HG02943 (cell line): Measurements from ENCODE around the gene ZNF853.
A peak's percentile ranks its signal among the peaks of the same experiment; 100 is the strongest.
"Not testable (repeated sequence)": the region's sequence is repeated elsewhere in the genome, so short reads cannot be mapped to it uniquely, and the experiment has no call there.

Experiments
- ATAC-seq: cut with Tn5 transposase; IDR thresholded peaks from one replicate; pipeline ENCODE4 v1.9.1; 2021; ENCODE audit warnings: mild to moderate bottlenecking, low read depth, moderate library complexity; ENCODE audit not compliant: unreplicated experiment

ZNF853 gene

DNA sequence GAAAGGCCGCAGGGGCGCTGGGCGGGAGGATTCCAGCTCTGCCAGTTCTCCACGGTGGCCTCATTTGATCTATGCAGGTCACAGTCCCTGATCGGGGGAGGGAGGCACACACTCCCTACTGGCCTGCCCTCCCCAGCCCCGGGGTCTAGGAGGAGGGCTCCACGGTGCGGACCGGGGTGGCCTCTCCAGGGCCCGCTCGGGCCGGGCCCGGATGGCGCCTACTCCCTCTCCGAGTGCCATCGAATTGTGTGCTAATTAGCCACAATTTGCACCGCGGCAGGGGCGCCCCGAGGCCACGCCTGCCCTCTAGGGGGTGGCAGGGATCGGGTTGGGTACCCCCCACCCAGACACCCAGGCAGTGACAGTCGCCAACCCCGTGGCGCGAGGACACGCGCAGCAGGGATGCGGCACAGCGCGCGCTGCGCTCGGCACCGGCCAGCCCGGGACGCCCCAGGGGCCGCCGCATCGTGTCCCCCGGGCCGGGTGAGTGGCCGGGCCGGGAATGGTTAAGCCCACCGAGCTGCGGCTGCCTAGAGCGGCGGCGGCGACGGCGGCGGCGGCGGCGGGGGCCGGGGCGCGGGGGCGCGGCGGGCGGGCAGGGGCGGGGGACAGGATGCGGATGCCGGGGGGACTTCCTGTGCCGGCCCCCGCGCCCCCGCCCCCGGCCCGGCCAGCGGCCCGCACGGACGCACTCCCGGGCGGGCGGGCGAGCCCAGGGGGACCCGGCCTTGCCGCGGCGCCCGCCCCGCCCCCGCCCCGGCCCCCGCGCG lies at the start of gene ZNF853:
Gene ZNF853 (plus strand): TSS at position 658 of the 770 bp plus-strand sequence. CDS start 565 bp downstream, outside the sequence.
- no peak for ATAC-seq

GRCh38 chr7:6565655-6566054 lies 49.8 kb upstream of the ZNF853 start:
- ATAC-seq = no peak

- ATAC-seq = no peak
Observed at GRCh38 chr7:6567886-6568285, 47.5 kb upstream of the ZNF853 start.

- ATAC-seq = no peak
Observed at GRCh38 chr7:6571160-6571779, 44.1 kb upstream of the ZNF853 start.

- no peak for ATAC-seq
Observed at GRCh38 chr7:6575281-6576023, 40.0 kb upstream of the ZNF853 start.

- no peak for ATAC-seq
Observed at GRCh38 chr7:6576024-6576866, 39.2 kb upstream of the ZNF853 start.

GRCh38 chr7:6576867-6577368 lies 38.5 kb upstream of the ZNF853 start:
- not testable (repeated sequence) for ATAC-seq

DNA sequence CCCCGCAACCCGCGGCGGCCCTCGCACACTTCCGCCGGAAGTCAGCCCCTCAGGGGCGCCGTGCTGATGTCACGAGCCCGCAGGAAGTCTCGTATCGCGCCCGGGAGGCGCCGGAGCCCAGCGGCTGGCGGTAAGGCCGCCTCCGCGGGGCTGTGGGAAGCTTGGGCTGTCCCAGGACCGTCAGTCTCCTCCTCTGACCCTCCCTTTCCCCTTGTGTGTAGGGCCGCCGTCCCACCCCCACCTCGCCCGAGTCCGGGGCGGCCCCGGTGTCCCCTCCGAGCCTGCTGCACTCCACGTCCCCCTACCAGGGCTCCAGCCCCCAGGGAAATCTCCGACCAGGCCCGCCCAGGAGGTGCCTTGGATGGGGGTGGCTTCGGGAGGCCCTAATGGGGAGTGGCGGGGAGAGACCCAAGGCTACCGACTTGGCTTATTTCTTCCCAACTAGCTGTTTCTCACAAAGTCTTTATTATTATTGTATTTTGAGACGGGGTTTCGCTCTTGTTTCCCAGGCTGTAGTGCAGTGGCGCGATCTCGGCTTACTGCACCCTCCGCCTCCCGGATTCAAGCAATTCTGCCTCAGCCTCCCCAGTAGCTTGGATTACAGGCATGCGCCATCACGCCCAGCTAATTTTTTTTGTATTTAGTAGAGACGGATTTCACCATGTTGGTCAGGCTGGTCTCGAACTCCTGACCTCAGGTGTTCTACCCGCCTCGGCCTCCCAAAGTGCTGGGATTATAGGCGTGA lies 37.9 kb upstream of the ZNF853 start, which contains the start of gene ZDHHC4:
Gene ZDHHC4 (plus strand): TSS at position 86 of the 745 bp plus-strand sequence. CDS start 3,108 bp downstream, outside the sequence.
- ATAC-seq = peak; percentile 91

DNA sequence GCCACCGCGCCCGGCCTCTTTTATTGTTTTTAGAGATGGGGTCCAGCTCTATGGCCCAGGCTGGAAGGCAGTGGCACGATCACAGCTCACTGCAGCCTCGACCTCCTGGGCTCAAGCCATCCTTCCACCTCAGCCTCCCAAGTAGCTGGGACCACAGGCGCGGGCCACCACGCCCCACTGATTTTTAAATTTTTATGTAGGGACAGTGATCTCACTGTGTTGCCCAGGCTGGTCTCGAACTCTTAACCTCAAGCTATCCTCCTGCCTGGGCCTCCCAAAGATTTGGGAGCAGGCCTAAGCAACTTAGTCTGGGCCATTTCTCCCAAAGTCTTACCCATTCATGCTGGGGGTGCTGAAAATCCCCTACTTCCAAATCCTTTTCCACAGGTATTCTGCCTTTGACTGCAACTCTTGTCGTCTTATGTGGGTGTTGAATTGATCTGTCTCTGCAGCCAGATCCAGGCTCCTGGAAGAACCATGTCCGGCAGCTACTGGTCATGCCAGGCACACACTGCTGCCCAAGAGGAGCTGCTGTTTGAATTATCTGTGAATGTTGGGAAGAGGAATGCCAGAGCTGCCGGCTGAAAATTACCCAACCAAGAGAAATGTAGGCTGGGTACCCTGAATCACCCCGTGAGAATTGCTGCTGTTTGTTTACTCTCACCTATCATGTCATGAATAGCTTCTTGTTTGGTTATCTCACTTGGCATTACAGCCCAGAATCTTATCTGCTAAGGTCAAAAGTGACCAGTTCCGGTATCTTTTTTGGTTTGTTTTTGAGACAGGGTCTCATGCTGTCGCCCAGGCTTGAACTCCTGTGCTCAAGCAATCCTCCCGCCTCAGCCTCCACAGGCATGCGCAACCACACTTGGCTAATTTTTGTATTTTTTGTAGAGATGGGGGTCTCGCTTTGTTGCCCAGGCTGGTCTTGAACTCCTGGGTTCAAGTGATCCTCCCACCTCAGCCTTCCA lies 37.0 kb upstream of the ZNF853 start:
- ATAC-seq = no peak

DNA sequence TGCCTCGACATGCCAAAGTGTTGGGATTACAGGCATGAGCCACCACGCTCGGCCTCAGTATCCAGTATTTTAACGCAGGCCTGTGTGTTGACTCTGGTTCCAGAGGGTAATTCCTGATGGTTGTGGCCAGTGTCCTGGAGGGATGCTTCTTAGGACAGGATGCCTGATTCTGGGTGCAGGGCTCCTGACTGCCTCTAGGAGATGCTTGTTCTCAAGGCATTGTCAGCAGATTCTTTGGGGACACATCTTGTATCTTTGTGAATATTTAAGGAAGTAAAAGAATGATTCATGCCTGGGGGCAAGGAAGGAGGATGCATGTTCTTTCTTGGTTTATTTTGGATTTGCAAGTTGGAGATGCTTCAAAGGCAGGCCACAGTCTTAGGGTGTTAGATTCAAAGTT lies 36.0 kb upstream of the ZNF853 start:
- no peak for ATAC-seq

GRCh38 chr7:6585746-6586432 lies 29.5 kb upstream of the ZNF853 start:
- ATAC-seq = not testable (repeated sequence)

DNA sequence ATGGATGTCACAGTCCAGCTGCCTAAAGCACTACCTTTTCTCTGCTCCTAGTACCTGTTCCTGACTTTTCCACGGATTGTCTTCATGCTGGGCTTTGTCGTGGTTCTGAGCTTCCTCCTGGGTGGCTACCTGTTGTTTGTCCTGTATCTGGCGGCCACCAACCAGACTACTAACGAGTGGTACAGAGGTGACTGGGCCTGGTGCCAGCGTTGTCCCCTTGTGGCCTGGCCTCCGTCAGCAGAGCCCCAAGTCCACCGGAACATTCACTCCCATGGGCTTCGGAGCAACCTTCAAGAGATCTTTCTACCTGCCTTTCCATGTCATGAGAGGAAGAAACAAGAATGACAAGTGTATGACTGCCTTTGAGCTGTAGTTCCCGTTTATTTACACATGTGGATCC lies 26.8 kb upstream of the ZNF853 start:
- ATAC-seq = no peak

GRCh38 chr7:6589151-6589828 lies 26.1 kb upstream of the ZNF853 start:
- ATAC-seq = no peak

GRCh38 chr7:6589829-6590644 lies 25.4 kb upstream of the ZNF853 start, which contains the start of gene INTS15:
Gene INTS15, plus strand, starts transcription at chr7:6590021. Its CDS starts 263 bp downstream, at chr7:6590284.
- ATAC-seq = peak; percentile 80

GRCh38 chr7:6590645-6591110 lies 24.7 kb upstream of the ZNF853 start:
- ATAC-seq = peak; percentile 37

- no peak for ATAC-seq
Observed at GRCh38 chr7:6600093-6600492, 15.3 kb upstream of the ZNF853 start.
